GM18909 (cell line): ENCODE measurements around the gene IL1RAPL2.
A peak's percentile ranks its signal among the peaks of the same experiment; 100 is the strongest.
"Not testable (repeated sequence)": the region's sequence is repeated elsewhere in the genome, so short reads cannot be mapped to it uniquely, and the experiment has no call there.

ENCODE experiments used
- ATAC-seq: cut with Tn5 transposase; IDR thresholded peaks from one replicate; pipeline ENCODE4 v1.9.1; 2021; ENCODE audit warnings: mild to moderate bottlenecking; ENCODE audit not compliant: unreplicated experiment, poor library complexity

The IL1RAPL2 gene

GRCh38 chrX:104565791-104566680, at the start of gene IL1RAPL2:
Gene IL1RAPL2, plus strand, starts transcription at chrX:104566199.
- peak; percentile 46 for ATAC-seq

- ATAC-seq, result no peak
Observed at GRCh38 chrX:104522386-104522785, 43.6 kb upstream of the IL1RAPL2 start.

- no peak for ATAC-seq
Observed at GRCh38 chrX:104523858-104524257, 42.1 kb upstream of the IL1RAPL2 start.

GRCh38 chrX:104539081-104539480, 26.9 kb upstream of the IL1RAPL2 start:
- ATAC-seq, result no peak

GRCh38 chrX:104542447-104542846, 23.6 kb upstream of the IL1RAPL2 start:
- not testable (repeated sequence) for ATAC-seq

GRCh38 chrX:104564335-104564734, 1.7 kb upstream of the IL1RAPL2 start:
- no peak for ATAC-seq

GRCh38 chrX:104564921-104565703, 887 bp upstream of the IL1RAPL2 start:
- ATAC-seq, result no peak

- no peak for ATAC-seq
Observed at GRCh38 chrX:104566681-104567501, 892 bp downstream of the IL1RAPL2 start.

- no peak for ATAC-seq
Observed at GRCh38 chrX:104567506-104567905, 1.5 kb downstream of the IL1RAPL2 start.

- no peak for ATAC-seq
Observed at GRCh38 chrX:104568304-104568915, 2.4 kb downstream of the IL1RAPL2 start.

- no peak for ATAC-seq
Observed at GRCh38 chrX:104618106-104618895, 52.3 kb downstream of the IL1RAPL2 start.

- no peak for ATAC-seq
Observed at GRCh38 chrX:104621781-104622180, 55.8 kb downstream of the IL1RAPL2 start.

GRCh38 chrX:104641176-104641575, 75.2 kb downstream of the IL1RAPL2 start:
- no peak for ATAC-seq

GRCh38 chrX:104647084-104647483, 81.1 kb downstream of the IL1RAPL2 start:
- no peak for ATAC-seq

- no peak for ATAC-seq
Observed at GRCh38 chrX:104659005-104659744, 93.2 kb downstream of the IL1RAPL2 start.

- no peak for ATAC-seq
Observed at GRCh38 chrX:104660092-104660491, 94.1 kb downstream of the IL1RAPL2 start.

GRCh38 chrX:104662694-104663093, 96.7 kb downstream of the IL1RAPL2 start:
- no peak for ATAC-seq

GRCh38 chrX:104665691-104666090, 99.7 kb downstream of the IL1RAPL2 start:
- ATAC-seq, result no peak

GRCh38 chrX:104668550-104668949, 102.6 kb downstream of the IL1RAPL2 start:
- no peak for ATAC-seq
